Endothelial cell of umbilical vein (primary cell): ENCODE results near the gene ENO2. TPM values are rescaled to one million over a fixed set of nuclear protein-coding genes. Genes with fewer than 3 reads are reported as not detected.

ENCODE experiments used
- BruUV-seq: library from RNA; stranded (reverse); fragments of 400-500 nt; replicated peaks from 2 replicates; lab custom pipeline; 2021; lab: Mats Ljungman, UMichigan
- CTCF ChIA-PET: fragments of 300-600, 350-600 bp; sonication (Branson Sonifier 250); formaldehyde crosslinking; loops from one replicate; lab custom pipeline; 2021; ENCODE audit warnings: antibody characterized with exemption, inconsistent platforms; lab: Charles Lee
- POLR2A ChIA-PET: fragments of 300-600, 350-600 bp; sonication (Branson Sonifier 250); formaldehyde crosslinking; loops from one replicate; lab custom pipeline; 2021; ENCODE audit warnings: antibody characterized with exemption, inconsistent platforms; lab: Charles Lee
- DNase-seq: peaks from one replicate; pipeline ENCODE4 v3.0.0-alpha.2; 2011; ENCODE audit warnings: low read depth, low spot score
- FAIRE-seq: peaks from 2 replicates; lab custom pipeline; 2011; peaks lifted over from hg19 to GRCh38; lab: Jason Lieb, UNC
- H2AFZ ChIP-seq: 2 replicates; pipeline ENCODE4 v1.6.0; 2012; ENCODE audit warnings: low read depth, low read length, control low read depth, inconsistent platforms
- H3K27ac ChIP-seq: 2 replicates; pipeline ENCODE4 v1.5.1; 2011; ENCODE audit warnings: low read depth, mild to moderate bottlenecking, control low read depth, low read length, moderate library complexity; ENCODE audit not compliant: insufficient read depth
- H3K27me3 ChIP-seq, 2 experiments: 2 replicates each; pipeline versions ENCODE4 v1.6.0 to v1.6.1; 2011; ENCODE audit warnings: low read length in 2 of 2, mixed read lengths in 1 of 2; ENCODE audit not compliant: control insufficient read depth in 2 of 2, insufficient read depth in 2 of 2
- H3K36me3 ChIP-seq, 2 experiments: 2 replicates in 1 of 2; 3 replicates in 1 of 2; pipeline ENCODE4 v1.5.1; 2011; ENCODE audit warnings: low read length in 2 of 2, mild to moderate bottlenecking in 1 of 2, moderate library complexity in 1 of 2; ENCODE audit not compliant: control insufficient read depth in 2 of 2, insufficient read depth in 2 of 2; ENCODE audit errors: extremely low read depth in 1 of 2
- H3K4me1 ChIP-seq: 3 replicates; pipeline ENCODE4 v1.5.1; 2011; ENCODE audit warnings: mild to moderate bottlenecking, low read length; ENCODE audit not compliant: control insufficient read depth, insufficient read depth; ENCODE audit errors: extremely low read depth
- H3K4me2 ChIP-seq: 2 replicates; pipeline ENCODE4 v1.6.1; 2011; ENCODE audit warnings: low read length, control low read depth, mixed read lengths; ENCODE audit not compliant: insufficient read depth
- H3K4me3 ChIP-seq, 3 experiments: fragments of 200-600 bp in 1 of 3; sonication (generic), shearing (Covaris generic) in 1 of 3; replicated peaks in 1 of 3; 2 replicates each; pipeline ENCODE4 v1.5.1; 2011 to 2016; ENCODE audit warnings: control low read depth in 3 of 3, low read length in 3 of 3, mild to moderate bottlenecking in 2 of 3, inconsistent platforms in 1 of 3, low read depth in 1 of 3, moderate library complexity in 1 of 3; ENCODE audit not compliant: insufficient read depth in 1 of 3
- H3K79me2 ChIP-seq: 2 replicates; pipeline ENCODE4 v1.6.0; 2012; ENCODE audit warnings: low read length, inconsistent platforms; ENCODE audit not compliant: control insufficient read depth, insufficient read depth
- H3K9ac ChIP-seq: replicated peaks from 2 replicates; pipeline ENCODE3; 2011; ENCODE audit warnings: low read length, control low read depth; ENCODE audit not compliant: insufficient read depth; ENCODE audit errors: extremely low read depth
- H3K9me1 ChIP-seq: replicated peaks from 3 replicates; pipeline ENCODE4 v1.6.0; 2011; ENCODE audit warnings: mild to moderate bottlenecking, low read length; ENCODE audit not compliant: control insufficient read depth, insufficient read depth; ENCODE audit errors: extremely low read depth
- H3K9me3 ChIP-seq: replicated peaks from 2 replicates; pipeline ENCODE4 v1.5.1; 2012; ENCODE audit warnings: low read length, inconsistent platforms; ENCODE audit not compliant: control insufficient read depth, insufficient read depth
- H4K20me1 ChIP-seq: replicated peaks from 2 replicates; pipeline ENCODE3; 2011; ENCODE audit warnings: mild to moderate bottlenecking, low read length; ENCODE audit not compliant: control insufficient read depth, insufficient read depth; ENCODE audit errors: extremely low read depth
- EZH2 ChIP-seq: IDR thresholded peaks from 2 replicates; pipeline ENCODE4 v1.6.1; 2012; ENCODE audit warnings: borderline replicate concordance, low read depth, mild to moderate bottlenecking, moderate library complexity, low read length, inconsistent platforms; ENCODE audit not compliant: severe bottlenecking
- FOS ChIP-seq: IDR thresholded peaks from 2 replicates; pipeline ENCODE4 v1.6.1; 2011; ENCODE audit warnings: mild to moderate bottlenecking, low read length, moderate library complexity, borderline replicate concordance; ENCODE audit not compliant: insufficient read depth
- GATA2 ChIP-seq: IDR thresholded peaks from 2 replicates; pipeline ENCODE4 v1.7.0; 2011; ENCODE audit warnings: low read depth, mild to moderate bottlenecking, moderate library complexity, mixed read lengths, low read length; ENCODE audit not compliant: insufficient read length, insufficient read depth
- JUN ChIP-seq: IDR thresholded peaks from 2 replicates; pipeline ENCODE4 v1.6.1; 2011; ENCODE audit warnings: borderline replicate concordance, low read depth; ENCODE audit not compliant: insufficient read length, insufficient read depth
- MAX ChIP-seq: IDR thresholded peaks from 2 replicates; pipeline ENCODE4 v1.6.1; 2011; ENCODE audit not compliant: insufficient read depth, insufficient read length
- MYC ChIP-seq: IDR thresholded peaks from one replicate; pipeline ENCODE4 v1.6.1; 2011; ENCODE audit warnings: mild to moderate bottlenecking, low read depth, low read length
- POLR2A ChIP-seq: IDR thresholded peaks from 2 replicates; pipeline ENCODE4 v1.6.1; 2012; ENCODE audit warnings: low read depth, mild to moderate bottlenecking, control low read depth, low read length
- POLR2AphosphoS5 ChIP-seq: IDR thresholded peaks from 2 replicates; pipeline ENCODE4 v1.6.1; 2012; ENCODE audit warnings: low read depth, mild to moderate bottlenecking, control low read depth, low read length, moderate library complexity; ENCODE audit not compliant: insufficient read depth
- dilution Hi-C: fragments of 300-500 bp; cut with MboI; formaldehyde crosslinking; loops from one replicate; pipeline ENCODE4 v1.15.0; 2019; ENCODE audit warnings: low sequenced_read_pairs; ENCODE audit not compliant: extremely low pct_ligation_motif_present
- intact Hi-C: fragments of 100-400 bp; cut with micrococcal nuclease; formaldehyde crosslinking; loops from one replicate; pipeline ENCODE4 v1.10.0; 2022
- polyA plus RNA-seq, 4 experiments: library from polyadenylated mRNA; depleted of rRNA in 3 of 4; stranded (reverse) in 3 of 4; unstranded in 1 of 4; fragments of >200 nt; gene quantifications; 2 replicates each; pipeline versions ENCODE4 v1.2.1 to v1.2.3, GENCODE V29; 2011 to 2012; ENCODE audit warnings: missing spikeins in 1 of 4
- total RNA-seq: library from RNA; stranded (reverse); gene quantifications from 2 replicates; pipeline ENCODE4 v1.2.3, GENCODE V29; 2021
- TF ChIP-seq, protein P1 (sequence below), 2 donors: IDR thresholded peaks; 1 replicate in 1 of 2; 2 replicates in 1 of 2; pipeline ENCODE4 v1.5.1; 2011; ENCODE audit warnings: low read length in 2 of 2, mild to moderate bottlenecking in 2 of 2, moderate library complexity in 2 of 2, control low read depth in 1 of 2, inconsistent platforms in 1 of 2, low read depth in 1 of 2; ENCODE audit not compliant: insufficient read depth in 1 of 2; ENCODE audit errors: extremely low read depth in 1 of 2

ENO2 gene
- total and polyA plus RNA-seq, 2 donors (not counting 3 experiments of a cell fraction or from before 2014, with no cell fraction given) = 11.4 to 18.6 TPM

DNA sequence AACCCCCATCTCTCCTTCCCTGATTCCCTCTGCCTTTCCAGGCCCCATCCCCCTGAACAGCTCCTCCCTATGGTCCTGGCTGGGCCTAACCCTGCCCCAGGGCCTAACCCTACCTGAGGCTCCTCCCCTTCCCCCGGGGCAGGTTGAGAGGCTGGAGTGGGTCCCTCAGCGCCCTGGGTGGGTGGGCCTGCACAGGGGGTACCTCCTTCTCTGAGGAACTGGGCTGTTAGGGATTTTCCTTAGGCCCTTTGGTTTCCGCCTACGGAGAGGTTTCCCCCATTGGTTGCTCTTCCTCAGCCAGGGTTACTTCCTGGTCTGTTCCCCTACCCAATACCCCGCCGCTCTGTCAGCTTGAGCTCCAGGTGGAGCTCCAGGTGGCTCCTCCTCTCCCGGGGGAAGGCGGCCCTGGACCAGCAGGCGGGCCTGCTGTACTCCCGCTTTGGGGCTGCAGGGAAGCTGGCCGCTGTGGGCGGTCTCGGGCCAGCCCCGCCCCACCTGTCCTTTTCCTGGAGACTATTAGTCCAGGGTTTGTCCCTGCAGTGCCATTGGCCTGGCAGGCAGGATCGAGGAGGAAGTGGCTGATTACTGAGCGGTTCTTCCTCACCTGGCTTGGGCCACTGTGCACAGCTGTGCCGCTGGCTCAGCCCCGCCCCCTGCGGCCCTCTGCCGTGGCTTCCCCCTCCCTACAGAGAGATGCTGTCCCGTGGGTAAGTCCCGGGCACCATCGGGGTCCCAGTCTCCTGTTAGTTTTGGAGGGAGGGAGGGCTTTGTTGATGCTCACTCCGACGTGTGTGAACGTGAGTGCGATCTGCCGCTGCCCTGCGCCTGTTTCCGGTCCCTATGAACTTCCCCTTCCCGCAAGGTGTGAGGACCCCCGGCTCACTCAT is 31.9 kb downstream of the ENO2 start:
- no peak overlapping the region for H3K27ac ChIP-seq
- BruUV-seq = no TSS peak
- TF ChIP-seq MAX (no peak), JUN (no peak), EZH2 (no peak), GATA2 (no peak), POLR2AphosphoS5 (no peak), MYC (no peak), POLR2A (no peak), FOS (no peak)
- TF ChIP-seq, protein P1, sequence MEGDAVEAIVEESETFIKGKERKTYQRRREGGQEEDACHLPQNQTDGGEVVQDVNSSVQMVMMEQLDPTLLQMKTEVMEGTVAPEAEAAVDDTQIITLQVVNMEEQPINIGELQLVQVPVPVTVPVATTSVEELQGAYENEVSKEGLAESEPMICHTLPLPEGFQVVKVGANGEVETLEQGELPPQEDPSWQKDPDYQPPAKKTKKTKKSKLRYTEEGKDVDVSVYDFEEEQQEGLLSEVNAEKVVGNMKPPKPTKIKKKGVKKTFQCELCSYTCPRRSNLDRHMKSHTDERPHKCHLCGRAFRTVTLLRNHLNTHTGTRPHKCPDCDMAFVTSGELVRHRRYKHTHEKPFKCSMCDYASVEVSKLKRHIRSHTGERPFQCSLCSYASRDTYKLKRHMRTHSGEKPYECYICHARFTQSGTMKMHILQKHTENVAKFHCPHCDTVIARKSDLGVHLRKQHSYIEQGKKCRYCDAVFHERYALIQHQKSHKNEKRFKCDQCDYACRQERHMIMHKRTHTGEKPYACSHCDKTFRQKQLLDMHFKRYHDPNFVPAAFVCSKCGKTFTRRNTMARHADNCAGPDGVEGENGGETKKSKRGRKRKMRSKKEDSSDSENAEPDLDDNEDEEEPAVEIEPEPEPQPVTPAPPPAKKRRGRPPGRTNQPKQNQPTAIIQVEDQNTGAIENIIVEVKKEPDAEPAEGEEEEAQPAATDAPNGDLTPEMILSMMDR (IDR thresholded peaks at IDR 0.05; ENCODE audit: extremely low read depth in 1 of 2, insufficient read depth in 1 of 2, low read depth in 1 of 2, low read length in 2 of 2) = no peak
- peaks cover 15% of the 10 kb centered on the region for H3K4me1 ChIP-seq
- no peak overlapping the region for H3K9ac ChIP-seq
- H3K9me3 ChIP-seq = no peaks in the 10 kb centered on the region
- H3K4me2 ChIP-seq = no peak overlapping the region
- intact Hi-C loops = no loop called here
- FAIRE-seq = no peak
- no peak overlapping the region for H3K4me3 ChIP-seq
- CTCF ChIA-PET = interaction anchor here (1.6 to 6.0 kb wide), 4 partner anchors 19 to 164 kb away, joined by 4 to 124 read pairs (median 43); partner anchors contain the start of gene C1RL
- dilution Hi-C loops = no loop called here
- no peaks in the 10 kb centered on the region for H3K9me1 ChIP-seq
- H4K20me1 ChIP-seq = no peaks in the 10 kb centered on the region
- no peak overlapping the region for H2AFZ ChIP-seq
- POLR2A ChIA-PET = no interaction called here
- H3K27me3 ChIP-seq = no peaks in the 10 kb centered on the region
- H3K36me3 ChIP-seq = peaks cover 0 to 5% of the 10 kb centered on the region in 2 experiments
- H3K79me2 ChIP-seq = no peaks in the 10 kb centered on the region
- DNase-seq = no peak
